ENCODE results near the gene CLCNKB.
"Not testable (repeated sequence)": the region's sequence is repeated elsewhere in the genome, so short reads cannot be mapped to it uniquely, and the experiment has no call there.

The CLCNKB gene

GRCh38 chr1:16015960-16016901, 27.4 kb upstream of the CLCNKB start:
- DNase-seq = no peak

DNA sequence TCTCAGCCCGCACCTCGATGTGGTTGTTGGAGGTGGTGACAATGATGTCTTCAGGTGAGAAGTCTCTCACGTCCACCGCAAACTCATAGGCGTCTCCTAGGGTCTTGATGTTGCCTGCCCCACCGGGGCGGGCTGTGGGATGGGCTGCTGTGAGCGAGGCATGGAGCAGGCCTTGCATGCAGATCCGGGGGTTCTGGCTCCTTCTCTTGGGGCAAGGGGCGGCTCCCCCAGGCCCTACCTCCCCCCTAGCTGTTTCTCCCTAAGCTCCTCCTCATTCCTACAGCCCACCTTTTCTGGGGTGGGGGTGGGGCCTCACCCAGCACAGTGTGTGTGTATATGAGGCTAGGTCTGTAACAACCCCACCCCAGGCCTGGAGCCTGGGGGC, 26.5 kb upstream of the CLCNKB start:
- no peak for DNase-seq

- no peak for DNase-seq
Observed at GRCh38 chr1:16017461-16018303, 25.9 kb upstream of the CLCNKB start, which contains the start of gene HSPB7. HSPB7 (minus strand) TSS chr1:16018043; CDS start chr1:16017963, 80 bp downstream.

DNA sequence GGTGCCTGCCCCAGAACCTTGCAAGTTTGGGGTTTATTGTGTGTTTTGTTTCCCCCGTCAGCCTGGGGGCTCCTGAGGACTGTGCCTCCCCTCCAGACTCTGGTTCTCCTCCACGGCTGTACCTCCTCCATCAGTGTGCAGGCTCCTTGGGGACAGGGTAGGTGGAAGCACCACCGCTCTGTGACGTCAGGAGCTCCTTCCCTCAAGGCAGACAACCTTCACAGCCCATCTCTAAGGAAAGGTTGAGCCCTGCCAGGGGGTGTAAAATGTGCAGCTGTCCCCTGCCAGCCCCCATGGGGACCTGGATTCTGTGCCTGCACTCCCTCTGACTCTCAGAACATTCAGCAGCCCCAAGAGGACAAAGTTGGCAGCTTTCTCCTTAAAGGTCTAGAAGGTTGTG, 25.3 kb upstream of the CLCNKB start:
- DNase-seq = no peak

- no peak for DNase-seq
Observed at GRCh38 chr1:16018749-16019643, 24.6 kb upstream of the CLCNKB start.

DNA sequence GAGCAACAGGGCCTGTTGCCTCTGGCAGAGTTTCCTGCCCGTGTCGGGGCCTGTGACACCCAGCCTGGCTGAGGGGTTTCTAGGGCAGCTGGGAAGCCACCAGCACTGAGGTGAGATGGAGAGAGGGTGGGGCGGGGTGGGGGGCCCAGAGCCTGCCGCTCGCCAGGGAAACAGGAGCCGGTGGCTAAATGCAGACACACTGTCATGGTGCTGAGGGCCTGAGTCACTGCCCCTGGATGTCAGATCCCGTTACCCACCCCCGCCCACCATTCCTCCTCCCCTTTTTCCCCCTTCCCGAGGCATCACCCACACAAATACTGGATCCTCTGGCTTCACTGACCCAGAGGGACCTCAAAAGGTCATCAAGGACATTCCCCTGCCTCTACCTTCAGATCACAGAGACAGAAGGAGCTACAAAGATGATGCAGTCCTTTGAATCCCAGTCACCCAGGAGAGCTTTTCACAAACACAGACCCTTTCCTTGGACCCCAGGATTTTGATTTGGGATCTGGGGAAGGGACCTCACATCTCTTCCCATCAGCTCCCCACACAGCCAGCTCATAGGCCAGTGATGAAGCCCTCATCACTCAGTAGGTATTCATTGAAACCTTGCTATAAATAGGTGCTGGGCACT, 23.8 kb upstream of the CLCNKB start:
- no peak for DNase-seq

DNA sequence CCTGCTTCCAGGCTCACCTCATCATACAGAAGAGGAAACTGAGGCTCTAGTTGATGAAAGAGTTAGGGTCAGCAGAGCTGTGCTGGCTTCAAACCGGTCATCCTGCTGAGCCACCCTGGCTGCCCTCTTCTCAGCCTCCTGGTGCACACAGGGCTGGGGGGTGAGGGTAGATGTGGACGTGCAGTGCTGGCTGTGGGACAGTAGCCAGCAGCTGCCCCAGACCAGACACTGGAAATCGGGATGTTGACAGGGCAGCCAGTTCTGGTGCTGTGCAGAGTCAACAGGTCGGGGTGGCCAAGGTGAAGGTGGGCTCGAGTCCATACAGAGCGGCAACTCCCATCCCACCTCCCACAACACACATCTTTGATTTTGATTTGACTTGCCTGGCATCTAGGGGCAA, 23.3 kb upstream of the CLCNKB start:
- no peak for DNase-seq

- DNase-seq = not testable (repeated sequence)
Observed at GRCh38 chr1:16020878-16021277, 22.7 kb upstream of the CLCNKB start.

- DNase-seq = no peak
Observed at GRCh38 chr1:16021681-16022080, 21.9 kb upstream of the CLCNKB start, which contains the start of gene CLCNKA. CLCNKA (plus strand) TSS chr1:16022036; CDS start chr1:16022620, 584 bp downstream.

DNA sequence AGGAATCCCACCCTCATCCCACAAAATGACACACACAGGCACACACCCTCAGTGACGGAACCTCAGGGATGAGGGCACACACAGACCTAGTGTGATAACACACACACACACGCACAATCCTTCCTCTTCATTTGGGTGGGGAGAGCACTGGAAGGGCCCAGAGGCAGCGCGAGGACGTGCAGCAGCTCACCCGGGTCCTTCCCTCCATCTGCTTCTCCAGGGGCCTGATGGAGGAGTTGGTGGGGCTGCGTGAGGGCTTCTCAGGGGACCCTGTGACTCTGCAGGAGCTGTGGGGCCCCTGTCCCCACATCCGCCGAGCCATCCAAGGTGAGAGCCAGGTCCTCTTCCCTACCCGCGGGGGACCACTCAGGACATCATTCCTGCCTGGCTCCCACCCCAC, 21.2 kb upstream of the CLCNKB start:
- no peak for DNase-seq

GRCh38 chr1:16023050-16023653, 20.4 kb upstream of the CLCNKB start:
- DNase-seq = no peak

- not testable (repeated sequence) for DNase-seq
Observed at GRCh38 chr1:16026302-16026701, 17.3 kb upstream of the CLCNKB start.

- DNase-seq = no peak
Observed at GRCh38 chr1:16026723-16027484, 16.7 kb upstream of the CLCNKB start.

DNA sequence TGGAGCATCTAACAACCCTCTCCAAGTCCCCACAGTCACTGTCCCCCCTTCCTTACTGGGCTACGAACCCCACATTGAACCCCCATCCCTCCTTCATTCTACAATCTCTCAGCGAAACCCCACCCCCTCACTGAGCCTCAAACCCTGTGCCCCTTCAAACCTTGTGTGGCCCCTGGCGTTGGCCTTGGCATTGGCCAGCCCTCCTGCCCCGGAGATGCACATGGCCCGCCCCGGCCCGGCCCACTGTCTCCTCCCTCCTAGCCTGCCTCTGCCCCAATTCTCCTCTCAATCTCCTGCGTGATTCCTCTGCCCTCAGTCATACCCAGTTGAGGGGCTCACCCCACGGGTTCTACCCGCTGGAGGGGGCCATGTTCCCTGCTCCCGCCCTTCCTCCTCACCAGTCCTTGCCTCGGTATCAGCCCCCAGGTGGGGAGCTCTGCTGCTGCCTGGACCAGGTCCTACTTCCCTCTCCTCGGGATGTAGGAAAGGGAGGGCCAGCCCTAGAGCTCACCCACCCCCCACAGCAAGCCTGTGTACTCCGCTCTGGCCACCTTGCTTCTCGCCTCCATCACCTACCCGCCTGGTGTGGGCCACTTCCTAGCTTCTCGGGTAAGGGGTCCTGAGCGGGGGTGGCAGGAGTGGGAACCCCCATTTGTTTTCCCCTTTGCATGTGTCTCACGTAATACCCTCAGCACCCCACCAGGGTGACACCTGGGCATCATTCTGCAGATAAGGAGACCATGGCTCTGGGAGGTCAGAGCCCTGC, 15.2 kb upstream of the CLCNKB start:
- no peak for DNase-seq

DNA sequence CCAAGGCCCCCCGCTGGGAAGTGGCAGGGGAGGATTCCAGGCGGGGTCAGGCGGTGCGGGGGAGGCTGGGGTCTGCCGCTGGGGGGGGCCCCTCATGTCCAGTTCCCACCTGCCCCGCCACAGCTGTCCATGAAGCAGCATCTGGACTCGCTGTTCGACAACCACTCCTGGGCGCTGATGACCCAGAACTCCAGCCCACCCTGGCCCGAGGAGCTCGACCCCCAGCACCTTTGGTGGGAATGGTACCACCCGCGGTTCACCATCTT, 14.6 kb upstream of the CLCNKB start:
- DNase-seq = not testable (repeated sequence)

- no peak for DNase-seq
Observed at GRCh38 chr1:16029288-16029687, 14.3 kb upstream of the CLCNKB start.

GRCh38 chr1:16031551-16031950, 12.0 kb upstream of the CLCNKB start:
- DNase-seq = no peak

GRCh38 chr1:16032388-16033102, 11.0 kb upstream of the CLCNKB start:
- no peak for DNase-seq

GRCh38 chr1:16033103-16033632, 10.4 kb upstream of the CLCNKB start:
- DNase-seq = not testable (repeated sequence)
